Stimulated activated CD4-positive, alpha-beta T cell treated with anti-CD3 and anti-CD28 coated beads, Interleukin-1b, Interleukin-23, amount 100 ng/mL, for 4 hours (primary cell): ENCODE data around the gene TMEM221.

Experiments used
- DNase-seq, 2 donors: peaks; one replicate each; pipeline ENCODE4 v3.0.0-alpha.2; 2020; ENCODE audit warnings: low read depth in 2 of 2

Gene TMEM221

DNA sequence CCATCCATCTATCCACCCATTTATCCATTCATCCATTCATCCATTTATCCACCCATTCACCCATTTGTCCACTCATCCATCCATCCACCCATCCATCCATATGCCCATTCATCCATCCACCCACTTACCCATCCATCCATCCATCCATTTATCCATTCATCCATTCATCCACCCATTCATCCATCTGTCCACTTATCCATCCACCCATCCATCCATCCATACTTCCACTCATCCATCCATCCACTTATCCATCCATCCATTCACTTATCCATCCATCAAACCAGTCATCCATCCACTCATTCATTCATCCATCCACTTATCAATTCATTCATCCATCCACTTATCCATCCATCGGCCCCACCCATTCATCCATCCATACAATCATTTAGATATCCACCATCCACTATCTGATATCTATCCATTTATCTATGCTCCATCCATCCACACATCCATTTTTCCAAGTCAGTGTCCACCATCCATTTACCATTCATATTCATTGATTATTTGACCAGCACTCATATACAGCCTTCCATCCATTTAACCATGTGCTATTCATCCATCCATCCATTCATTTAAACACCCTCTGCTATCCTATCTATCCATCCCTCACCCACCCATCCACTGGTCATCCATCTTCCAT, 2.8 kb downstream of the TMEM221 start:
- no peak for DNase-seq

- no peak for DNase-seq
These were observed 7.0 kb downstream of the TMEM221 start for GRCh38 chr19:17441241-17442021.

DNA sequence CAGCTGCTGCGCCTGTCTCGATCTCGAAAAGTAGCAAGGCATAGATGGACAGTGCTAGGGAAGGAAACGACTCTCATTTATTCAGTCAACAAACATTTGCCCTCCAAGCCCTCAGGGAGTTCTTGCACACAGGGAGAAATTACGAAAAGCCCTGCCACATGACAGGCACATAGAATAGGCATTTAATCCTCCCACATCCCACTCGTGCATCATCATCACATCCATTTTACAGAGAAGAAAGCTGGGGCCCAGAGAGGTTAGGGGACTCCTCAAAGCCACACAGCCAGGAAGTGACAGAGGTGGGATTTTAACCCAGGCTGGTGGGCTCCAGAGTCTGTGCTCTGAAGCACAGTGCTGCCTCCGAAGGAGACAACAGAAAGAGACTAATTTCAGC, 11.6 kb downstream of the TMEM221 start:
- DNase-seq, result no peak

DNA sequence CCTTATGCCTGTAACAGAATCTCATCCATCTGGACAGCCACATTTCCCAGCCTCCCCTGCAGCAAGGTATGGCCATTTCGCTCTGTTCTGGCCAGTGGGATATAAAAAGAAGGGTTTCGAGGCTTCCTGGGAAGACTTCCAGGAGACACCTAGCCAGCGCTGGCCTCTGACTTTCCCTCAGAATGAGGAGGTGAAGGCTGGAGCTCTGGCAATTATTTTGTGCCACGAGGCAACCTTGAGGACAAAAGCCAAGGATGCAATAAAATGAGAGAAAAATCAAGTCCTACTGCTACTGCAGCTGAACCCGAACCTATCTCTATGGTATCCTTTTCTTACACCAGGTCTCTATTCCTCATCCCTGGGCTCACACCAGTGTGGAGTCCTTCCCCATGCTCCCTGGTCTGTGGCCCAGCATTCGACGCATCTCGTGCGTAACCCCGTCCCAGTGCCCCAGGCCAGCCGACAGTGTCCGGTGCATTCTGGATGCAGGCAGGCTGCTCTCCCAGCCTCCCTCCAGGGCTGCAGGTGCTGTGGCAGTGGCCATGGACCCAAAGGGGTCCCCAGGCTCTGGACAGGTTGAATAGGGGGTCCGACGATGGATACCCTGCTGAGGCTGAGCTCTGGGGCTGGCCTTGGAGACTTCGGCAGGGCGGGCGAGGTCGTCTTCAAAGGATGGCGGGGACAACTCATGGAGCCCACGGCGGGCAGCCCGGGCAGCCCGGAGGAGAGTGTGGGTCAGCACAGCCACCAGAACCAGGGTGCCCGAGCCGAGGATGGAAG, 12.2 kb downstream of the TMEM221 start:
- DNase-seq, result no peak

- DNase-seq, result no peak
These were observed 13.2 kb downstream of the TMEM221 start for GRCh38 chr19:17435218-17435617.

DNA sequence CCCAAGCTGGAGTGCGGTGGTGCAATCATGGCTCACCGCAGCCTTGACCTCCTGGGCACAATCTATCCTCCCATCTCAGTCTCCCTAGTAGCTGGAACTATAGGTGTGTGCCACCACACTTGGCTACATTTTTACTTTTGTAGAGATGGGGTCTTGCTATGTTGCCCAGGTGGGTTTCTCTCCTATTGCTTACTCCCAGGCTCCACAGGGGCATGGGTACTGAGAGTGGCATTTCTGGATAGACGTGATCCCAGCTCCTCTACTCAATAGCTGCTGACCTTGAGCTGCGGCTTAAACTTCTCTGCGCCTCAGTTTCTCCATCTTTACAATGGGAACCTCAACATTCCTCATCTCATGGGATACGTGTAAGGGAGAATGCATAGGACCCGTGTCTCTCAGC, 17.1 kb downstream of the TMEM221 start:
- no peak for DNase-seq

DNA sequence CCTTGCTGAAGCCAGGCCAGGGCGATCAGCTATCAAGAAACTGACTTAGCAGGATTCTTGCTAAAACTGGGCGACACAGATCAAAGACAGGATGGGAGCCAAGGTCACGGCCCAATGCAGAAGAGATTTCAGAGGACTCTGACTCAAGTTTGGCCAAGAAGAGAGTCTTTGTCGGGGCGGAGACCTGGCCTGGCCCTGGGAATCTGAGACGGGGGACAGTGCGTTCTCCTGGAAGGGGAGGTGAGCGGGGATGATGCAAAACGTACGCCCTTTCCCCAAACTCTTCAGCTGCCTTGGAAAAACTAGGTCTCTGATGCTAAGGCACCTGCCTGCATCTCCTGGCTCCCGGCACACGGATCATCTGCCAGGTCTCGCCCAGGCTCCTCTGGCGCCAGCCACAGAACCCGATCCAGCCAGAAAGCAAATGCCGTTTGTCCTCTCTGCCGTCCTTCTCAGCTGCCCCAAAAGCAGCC, 18.8 kb downstream of the TMEM221 start:
- DNase-seq, result no peak

DNA sequence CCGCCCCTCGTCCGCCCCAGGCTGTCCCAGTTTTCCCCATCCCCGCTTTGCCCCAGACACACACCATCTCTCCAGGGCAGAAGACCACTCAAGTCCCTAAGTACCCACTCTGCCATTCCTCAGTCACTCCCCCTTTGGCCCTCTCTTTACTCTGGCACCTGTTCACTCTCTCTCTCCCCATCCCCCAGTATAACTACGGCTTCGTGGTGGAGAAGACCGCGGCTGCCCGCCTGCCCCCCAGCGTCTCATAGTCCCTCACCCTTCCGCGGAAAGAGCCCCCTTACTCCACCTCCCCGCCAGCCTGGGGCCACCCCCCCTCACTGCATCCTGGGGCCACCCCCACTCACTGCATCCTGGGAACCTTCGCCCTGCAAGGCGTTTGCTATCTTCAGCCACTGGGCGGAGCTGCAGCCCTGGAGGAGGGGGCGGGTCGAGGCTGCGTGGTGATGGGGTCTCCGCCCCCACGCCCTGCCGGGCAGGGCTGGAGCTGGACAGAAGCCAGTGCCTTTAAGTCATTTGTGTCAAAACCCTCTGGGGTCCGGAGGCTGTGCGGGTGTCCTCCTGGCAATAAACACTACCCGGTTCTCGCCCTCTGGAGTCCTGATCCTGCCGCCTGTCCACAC, 23.6 kb downstream of the TMEM221 start:
- no peak for DNase-seq

DNA sequence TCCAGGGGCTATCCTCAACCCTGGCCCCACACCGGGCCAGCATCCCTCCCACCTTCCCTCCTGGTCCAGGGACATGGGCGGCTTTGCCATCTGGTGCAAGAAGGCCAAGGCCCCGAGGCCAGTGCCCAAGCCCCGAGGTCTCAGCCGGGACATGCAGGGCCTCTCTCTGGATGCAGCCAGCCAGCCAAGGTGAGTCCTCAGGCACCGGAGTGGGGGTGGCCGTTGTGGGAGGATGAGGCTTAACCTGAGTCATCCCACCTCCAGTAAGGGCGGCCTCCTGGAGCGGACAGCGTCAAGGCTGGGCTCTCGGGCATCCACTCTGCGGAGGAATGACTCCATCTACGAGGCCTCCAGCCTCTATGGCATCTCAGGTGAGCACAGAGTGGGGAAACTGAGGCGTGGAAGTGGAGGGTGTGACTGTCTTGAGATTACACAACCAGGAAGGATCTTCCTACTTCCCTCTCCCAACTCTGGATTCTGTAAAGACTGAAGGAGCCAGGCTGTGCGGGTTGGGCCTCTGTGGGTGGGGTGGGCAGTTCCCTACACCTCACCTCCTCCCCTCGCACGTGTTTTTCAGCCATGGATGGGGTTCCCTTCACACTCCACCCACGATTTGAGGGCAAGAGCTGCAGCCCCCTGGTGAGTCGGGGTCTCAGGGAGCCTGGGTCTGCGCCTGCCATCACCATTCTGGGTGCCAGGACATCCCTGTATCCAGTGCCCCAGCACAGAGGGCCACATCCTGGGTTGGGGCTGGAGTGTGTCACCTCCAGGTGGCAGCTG, 24.8 kb downstream of the TMEM221 start:
- no peak for DNase-seq

DNA sequence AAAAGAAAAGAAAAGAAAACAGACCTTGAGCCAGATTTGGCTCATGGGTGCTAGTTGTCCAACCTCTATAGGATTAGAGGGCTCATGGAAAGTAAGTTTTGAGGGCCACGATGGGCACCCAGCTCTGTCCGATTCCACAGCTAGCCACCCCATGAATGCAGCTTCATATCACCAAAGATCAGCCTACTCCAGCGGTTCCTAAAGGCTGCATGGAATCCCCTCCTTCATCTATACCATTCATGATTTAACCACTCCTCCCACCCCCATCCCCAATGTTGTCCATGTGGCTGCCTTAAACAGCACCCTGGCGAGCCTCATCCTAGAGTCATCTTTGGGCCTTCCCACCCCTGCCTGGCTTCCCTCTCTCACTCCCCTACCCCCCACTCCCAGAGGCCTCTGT, 26.5 kb downstream of the TMEM221 start:
- DNase-seq, result no peak

- DNase-seq, result no peak
These were observed 28.0 kb downstream of the TMEM221 start for GRCh38 chr19:17420475-17420924.

GRCh38 chr19:17419621-17420474, 28.6 kb downstream of the TMEM221 start, which contains the start of gene MVB12A:
TSS of gene MVB12A (plus strand) at chr19:17420047. CDS start at chr19:17420136, 89 bp downstream.
- DNase-seq, result peak; percentile 89 to 91

DNA sequence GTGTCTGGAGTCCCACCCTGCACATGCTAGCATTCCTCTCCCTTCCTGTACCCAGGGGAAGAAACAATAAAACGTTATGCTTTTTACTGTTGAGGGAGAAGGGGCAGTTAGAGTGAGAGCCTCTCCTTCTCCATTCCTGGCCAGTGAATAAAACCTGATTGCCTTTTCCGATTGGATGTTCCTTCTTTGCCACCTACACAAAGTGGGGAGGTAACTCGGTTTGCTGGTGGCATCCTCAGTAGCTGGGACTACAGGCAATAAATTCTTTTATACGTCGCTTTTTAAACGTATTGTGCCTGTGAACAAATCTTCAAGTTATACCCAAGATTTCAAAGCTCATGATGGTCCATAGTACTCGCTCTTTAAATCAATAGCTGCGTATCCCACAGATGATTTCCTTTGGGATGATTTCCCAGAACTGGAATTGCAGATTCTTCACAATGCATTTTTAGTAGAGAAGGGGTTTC, 29.3 kb downstream of the TMEM221 start:
- no peak for DNase-seq

DNA sequence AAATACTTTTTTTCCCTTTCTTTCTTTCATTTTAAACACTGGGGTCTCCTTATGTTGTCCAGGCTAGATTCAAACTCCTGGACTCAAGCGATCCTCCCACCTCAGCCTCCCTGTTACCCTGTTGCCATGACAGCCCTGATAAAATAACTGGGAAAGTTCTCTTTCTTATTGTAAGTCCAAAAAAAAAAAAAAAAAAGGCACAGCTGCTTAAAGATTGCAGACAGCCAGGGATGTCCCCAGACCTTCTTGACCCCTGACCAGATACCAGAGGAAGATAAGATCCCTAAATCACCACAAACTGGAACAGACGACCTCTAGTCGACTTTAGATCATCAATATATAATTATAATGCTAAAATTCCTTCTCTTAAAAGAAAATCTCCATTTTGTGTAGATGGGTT, 29.8 kb downstream of the TMEM221 start:
- DNase-seq, result no peak

DNA sequence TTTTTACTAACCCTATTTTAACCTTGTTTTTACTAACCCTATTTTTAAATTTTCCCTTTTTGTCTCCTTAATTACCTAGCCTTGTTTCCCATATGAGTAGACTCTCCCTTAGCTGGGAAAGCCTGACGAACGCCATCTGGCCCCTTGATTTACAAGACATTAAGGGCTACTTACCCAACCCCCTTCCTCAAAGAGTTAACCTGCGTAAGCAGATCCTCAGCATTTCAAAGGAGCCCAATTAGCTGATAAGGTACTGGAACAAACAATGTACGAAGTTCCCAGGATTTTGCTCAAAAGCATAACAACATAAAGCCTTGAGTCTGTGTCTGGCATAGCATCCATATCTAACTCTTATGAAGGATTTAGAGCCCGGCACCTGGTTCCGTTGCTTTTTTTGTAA, 33.3 kb downstream of the TMEM221 start:
- DNase-seq, result no peak

- DNase-seq, result no peak
These were observed 34.4 kb downstream of the TMEM221 start for GRCh38 chr19:17414097-17414496.

- no peak for DNase-seq
These were observed 36.7 kb downstream of the TMEM221 start for GRCh38 chr19:17411801-17412200.

DNA sequence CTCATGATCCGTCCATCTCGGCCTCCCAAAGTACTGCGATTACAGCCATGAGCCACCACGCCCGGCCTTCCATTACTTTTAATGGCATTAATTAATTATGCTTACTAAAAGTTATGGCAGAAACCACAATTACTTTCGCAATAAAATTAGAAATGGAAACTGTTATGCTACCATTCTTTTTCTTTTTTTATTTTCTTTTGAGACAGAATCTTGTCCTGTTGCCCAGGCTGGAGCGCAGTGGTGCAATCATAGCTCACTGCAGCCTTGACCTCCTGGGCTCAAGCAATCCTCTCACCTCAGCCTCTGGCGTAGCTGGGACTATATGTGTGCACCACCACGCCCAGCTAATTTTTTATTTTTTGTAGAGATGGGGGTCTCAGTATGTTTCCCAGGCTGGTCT, 38.5 kb downstream of the TMEM221 start:
- DNase-seq, result no peak

DNA sequence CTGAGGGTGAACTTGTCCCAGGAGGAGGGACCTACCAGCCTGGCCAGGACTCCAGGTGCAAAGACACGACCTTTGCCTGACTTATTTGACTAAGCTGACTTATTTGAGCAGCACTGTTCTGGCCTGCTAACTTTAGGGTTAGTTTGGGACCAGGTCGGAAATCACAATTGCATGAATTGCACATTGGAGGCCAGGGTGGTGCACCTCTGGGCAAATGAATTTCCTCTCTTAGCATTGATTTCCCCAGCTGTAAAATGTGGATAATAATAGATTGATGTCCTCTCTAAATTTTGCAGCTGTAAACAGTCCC, 41.6 kb downstream of the TMEM221 start:
- DNase-seq, result no peak
